GM04504 (cell line): ENCODE measurements around the gene CSNK2B.
A peak's percentile ranks its signal among the peaks of the same experiment; 100 is the strongest.

Experiments
- DNase-seq: peaks from one replicate; pipeline ENCODE4 v3.0.0-alpha.2; 2012; ENCODE audit warnings: low read depth

Gene CSNK2B

GRCh38 chr6:31636698-31637596 is 28.9 kb upstream of the CSNK2B start:
- DNase-seq = no peak

DNA sequence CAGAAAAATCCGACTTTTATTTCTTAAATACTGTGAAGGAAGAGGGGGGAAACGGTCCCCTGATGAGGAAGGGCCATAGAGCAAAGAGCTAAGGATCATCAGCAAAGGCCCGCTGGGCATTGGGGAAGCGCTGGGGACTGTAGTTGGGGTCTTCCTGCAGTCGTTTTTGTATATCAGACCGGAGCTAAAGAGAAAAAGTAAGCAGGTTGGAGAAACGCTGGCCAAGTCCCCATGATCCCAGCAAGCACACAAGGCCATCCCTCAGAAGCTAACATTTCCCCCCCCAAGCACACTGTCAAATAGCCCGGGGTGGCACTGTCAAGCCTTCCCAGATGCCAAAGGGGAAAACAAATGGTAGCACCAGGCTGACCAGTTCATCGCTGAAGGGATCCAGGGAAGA is 26.8 kb upstream of the CSNK2B start:
- no peak for DNase-seq

DNA sequence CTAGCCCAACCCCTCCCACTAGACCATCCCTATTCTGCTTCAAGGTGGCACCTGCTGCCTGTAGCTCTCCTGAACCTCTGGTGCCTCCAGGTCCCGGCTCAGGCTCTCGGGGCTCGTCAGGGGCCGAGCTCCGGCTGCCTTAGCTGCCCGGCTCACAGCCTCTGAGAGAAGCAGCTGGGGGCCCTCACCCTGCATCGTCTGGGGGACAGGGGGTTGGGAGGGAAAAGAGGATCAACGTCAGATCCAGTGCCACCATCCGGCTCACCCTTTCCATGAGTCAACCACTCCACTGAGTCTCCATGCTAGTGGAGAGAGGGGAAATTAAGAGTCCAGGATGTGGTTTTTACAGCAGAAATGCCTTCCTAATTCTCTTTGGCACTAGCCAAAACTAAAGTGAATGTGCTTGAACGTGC is 26.4 kb upstream of the CSNK2B start:
- DNase-seq = no peak

DNA sequence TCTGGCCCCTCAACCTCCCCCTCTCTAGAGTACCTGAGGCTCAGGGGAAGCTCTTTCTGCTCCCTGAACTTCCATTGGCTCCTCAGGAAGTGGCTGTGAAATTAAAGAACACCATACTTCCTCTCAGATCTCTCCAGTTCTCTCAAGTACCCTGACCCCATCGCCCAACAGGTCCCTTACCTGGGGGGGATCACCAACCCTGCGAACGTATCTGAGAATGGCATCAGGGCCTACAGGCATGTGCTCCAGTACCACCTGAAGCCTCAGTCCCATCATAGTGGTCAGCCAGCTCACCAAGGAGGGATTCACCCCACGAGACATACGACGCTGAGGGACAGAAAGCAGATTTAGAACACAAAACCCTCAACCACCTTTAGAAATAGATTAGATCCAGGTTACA is 25.3 kb upstream of the CSNK2B start:
- DNase-seq = no peak

DNA sequence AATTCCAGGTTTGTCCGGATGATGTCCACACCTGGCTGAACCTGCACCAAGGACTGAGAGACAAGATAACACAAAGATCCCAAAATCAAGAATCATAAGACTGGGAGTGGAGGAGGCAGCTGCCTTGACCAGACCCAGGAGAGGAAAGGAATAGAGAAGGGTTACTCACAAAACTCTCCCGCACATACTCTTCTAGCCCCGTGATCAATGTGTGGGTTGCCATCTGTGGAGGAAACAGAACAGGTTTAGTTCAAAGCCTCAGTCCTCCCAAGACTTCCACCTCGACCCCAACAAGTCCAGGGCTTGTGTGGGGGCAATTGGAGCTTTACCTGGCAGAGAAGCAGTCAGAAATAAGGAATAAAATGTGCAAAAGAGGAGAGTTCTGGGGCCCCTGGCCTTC is 24.5 kb upstream of the CSNK2B start:
- DNase-seq = no peak

DNA sequence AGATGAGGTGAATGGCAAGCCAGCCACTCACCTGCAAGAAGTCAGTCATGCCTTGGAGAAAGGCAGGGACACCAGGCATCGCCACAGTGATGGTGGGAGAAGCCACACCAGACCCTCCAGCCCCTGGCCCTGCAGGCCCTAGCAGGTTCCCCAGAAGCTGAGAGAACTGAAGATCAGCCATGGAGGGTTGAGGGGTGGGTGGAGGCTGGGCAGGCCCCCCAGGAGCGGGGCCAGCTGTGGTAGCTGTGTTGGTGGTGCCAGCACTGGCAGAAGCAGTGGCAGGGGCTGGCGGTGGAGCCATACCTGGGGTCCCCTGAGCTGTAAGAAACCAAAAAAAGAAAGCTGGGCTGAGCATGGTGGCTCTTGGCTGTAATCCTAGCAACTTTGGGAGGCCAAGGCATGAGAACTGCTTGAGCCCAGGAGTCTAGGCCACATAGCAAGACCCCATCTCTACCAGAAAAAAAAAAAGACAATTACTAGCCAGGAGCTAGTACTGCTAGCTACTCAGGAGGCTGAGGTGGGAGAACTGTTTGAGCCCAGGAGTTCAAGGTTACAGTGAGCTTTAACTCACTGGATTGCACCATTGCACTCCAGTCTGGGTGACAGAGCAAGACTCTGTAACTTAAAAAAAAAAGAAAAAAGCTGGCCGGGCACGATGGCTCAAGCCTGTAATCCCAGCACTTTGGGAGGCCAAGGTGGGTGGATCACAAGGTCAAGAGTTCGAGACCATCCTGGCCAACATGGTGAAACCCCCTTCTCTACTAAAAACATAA is 22.9 kb upstream of the CSNK2B start:
- DNase-seq = no peak

DNA sequence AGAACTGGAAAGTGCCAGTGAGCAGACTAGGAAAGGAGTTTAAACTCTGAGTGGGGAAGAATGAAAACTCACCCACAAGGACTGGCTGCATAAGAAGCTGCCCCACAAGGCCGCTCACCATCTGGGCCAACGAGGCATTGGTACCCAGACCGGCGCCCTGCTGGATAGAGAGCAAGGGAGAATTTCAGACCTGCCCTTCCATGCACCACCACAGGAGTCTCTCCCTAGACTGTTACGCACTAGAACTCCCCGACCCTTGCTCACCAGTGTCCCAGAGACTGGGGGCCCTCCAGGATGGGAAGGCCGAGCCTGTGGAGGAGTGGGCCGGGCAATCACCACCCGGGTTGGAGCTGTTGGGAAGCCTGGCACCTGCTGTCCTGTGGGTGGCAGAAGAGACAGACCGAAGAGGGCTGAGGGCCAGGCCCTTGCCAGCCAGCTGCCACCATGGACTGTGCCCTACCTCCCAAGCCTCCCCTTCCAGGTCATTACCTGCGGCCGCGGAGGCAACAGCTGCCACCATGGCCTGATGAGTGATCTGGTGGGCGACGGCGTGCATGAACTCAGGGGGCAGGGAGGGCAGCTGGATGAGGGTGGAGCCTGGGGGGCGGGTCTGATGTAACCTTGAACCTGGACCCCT is 21.9 kb upstream of the CSNK2B start:
- DNase-seq = no peak

DNA sequence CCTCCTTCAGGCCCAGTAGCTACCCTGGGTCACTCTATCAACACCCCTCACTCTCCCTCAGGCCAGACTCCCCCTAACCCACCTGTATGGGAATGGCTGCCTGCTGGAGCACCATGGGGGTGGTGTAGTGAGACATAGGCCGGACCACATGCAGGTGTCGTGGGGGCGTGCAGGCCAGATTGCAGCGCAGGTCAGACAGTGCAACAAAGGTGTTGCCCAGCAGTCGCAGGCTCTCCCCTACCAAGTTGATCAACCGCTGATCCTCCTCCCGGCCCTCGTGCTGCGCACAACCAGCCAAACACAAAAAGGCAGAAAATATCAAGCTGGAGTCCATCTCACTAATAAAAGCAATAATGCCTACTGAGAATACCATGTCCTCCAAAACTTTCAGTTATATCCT is 20.6 kb upstream of the CSNK2B start:
- no peak for DNase-seq

DNA sequence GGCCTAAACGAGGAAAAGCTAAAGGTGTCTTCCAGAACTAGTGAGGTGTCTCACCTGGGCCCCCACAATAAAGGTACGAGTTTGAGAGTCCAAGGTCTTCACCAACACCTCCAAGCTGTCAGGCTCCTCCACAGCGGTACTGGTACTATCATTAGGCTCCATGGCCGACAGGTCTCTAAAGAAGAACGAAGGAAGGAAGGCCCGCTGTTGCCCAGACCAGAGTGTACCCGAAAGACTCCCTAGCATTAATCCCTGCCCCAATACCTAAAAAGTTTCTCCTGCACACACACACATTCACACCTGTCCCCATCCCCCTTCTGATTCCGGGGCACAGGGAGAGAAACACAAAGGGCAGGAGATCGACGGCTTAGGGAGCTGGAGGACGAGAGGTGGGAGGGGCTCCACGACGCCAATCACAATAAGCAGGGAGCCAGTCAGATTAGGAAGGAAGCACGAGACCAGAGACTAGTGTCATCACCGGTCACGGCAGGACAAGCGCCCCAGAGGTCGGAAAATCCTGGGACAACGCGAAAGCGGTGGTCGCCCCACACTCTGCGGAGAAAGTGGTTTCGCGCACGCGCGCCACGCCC is 14.2 kb upstream of the CSNK2B start:
- peak; percentile 72 for DNase-seq

DNA sequence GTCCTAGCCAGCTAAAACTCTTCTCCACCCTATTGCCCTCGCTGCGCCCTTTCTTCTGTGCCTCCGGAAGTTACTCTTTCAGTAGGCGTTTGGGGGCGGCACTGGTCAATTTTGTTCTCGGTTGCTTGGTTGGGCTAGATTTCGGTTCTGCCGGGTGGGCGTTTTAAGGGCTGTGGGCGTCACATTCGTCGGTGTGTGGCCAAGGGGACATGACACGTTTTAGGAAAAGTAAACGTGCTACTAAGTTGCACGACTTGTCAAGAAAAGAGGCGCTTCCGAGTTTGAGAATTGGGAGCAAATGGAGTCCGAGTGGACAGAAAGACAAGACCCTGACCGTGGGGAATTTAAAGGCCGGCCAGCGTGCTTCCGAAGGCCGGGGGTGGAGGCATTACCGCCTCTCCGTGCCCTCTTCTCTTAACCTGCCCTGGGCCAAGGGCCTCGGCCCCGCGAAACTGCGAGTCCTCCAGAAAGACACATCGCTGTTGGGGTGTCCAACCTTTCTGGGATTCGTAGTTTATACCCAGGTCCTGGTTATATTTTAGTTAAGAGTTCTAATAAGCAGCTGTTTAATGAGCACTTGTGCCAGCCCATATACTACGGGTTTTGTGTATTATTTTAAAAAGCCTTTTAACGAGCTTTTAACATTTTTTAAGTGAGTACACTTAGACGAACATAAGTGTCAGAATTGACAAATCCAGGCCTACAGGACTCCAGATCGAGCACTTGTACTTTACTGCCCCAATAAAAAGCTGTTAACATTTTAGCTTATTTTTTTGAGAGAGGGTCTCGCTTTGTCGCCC is 12.8 kb upstream of the CSNK2B start:
- no peak for DNase-seq

DNA sequence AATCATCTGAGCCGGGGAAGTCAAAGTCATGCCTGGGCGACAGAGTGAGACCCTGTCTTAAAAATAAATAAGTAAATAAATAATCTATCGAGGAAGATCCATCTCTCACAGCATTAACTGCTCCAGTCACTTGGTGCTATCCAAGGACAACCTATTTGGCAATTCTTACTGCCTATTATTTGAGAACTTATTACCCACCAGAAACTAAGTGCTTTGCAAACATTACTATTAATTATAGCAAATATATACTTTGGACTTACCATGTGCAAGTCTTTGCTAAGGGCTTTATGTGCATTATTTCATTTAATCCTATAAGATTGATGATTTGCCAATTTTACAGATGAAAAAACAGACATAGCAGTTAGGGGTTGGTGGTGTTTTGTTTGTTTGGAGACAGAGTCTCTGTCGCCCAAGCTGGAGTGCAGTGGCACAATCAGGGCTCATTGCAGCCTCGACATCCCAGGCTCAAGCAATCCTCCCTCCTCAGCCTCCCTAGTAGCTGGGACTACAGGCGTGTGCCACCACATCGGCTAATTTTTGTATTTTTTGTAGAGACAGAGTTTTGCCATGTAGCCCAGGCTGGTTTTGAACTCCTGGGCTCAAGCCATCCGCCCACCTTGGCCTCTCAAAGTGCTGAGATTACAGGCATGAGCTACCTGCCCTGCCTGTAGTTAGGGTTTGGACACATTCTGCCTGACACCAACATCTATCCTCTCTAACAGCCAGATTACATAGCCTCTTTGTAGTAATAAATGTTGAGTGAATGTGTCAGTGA is 11.1 kb upstream of the CSNK2B start:
- DNase-seq = no peak

DNA sequence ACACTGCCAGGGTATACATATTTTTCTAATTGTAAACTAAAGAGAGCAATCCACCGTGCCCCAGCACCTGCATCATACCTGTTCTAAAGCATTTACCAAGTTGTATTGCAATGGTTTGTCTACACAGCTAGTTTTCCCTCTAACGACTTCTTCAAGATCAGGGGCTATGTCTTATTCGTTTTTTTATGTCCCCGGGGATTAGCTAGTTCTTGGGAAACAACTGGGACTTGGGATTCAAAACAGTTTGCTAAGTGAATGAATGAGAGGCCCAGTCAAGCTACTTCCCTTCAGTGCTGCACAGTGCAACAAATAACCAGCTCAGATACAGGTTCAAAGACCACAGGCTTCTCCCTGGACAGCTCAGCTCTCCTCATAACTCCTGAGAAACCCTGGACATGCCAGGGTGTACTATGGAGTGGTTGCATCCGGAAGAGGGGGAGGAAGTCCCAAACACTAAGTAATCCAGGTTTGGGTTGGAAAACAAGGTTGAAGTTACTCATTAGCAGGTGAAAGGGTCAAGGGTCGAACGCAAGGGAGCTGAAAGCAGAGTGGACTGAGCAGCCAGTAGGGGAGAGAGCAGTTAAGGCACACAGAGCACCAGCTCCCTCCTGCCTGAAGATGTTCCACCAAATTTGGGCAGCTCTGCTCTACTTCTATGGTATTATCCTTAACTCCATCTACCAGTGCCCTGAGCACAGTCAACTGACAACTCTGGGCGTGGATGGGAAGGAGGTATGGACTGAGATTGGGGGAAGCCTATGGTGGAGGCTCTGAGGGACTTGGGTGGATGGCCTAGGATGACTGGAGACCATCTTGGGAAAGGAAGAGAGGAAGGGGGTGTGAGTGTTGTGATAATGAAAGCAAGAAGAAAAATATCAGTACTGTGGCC is 10.3 kb upstream of the CSNK2B start, which contains the start of gene APOM:
APOM (plus strand) TSS at position 546 of the 889 bp plus-strand sequence; CDS start at position 619, 73 bp downstream.
- DNase-seq = no peak

- DNase-seq = no peak
Measured at GRCh38 chr6:31657406-31658157, 8.3 kb upstream of the CSNK2B start.

- DNase-seq = no peak
Measured at GRCh38 chr6:31658158-31658688, 7.7 kb upstream of the CSNK2B start.

DNA sequence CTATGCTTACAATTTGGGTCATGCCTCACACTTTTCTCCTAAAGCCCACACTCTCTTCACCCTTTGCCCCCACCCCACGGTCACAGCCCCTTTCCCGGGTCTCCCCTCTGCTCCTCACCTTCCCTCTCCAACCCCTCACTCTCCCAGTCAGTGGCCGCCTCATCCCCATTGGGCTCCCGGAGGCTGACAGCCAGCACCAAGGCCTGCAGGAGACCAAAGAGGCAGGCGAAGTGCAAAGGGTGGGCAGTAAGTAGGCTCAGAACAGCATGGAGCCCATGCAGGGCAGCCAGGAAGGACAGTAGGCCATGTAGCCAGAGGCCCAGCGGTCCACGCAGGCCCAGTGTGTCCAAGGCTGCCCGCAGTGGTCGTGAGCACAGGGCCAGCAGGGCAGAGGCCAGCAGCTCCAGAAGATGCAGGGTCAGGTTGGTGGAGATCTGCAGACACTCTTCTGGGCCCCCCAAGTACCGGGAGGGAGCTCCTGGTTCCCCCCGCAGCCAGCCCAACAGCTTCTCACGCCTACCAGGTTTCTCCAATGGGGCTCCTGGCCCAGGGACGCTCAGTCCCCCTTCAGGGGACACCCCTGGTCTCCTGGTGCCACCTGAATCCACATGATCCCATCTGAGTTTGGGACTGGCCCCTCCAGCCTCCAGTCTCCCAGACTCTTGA is 6.8 kb upstream of the CSNK2B start:
- DNase-seq = no peak

DNA sequence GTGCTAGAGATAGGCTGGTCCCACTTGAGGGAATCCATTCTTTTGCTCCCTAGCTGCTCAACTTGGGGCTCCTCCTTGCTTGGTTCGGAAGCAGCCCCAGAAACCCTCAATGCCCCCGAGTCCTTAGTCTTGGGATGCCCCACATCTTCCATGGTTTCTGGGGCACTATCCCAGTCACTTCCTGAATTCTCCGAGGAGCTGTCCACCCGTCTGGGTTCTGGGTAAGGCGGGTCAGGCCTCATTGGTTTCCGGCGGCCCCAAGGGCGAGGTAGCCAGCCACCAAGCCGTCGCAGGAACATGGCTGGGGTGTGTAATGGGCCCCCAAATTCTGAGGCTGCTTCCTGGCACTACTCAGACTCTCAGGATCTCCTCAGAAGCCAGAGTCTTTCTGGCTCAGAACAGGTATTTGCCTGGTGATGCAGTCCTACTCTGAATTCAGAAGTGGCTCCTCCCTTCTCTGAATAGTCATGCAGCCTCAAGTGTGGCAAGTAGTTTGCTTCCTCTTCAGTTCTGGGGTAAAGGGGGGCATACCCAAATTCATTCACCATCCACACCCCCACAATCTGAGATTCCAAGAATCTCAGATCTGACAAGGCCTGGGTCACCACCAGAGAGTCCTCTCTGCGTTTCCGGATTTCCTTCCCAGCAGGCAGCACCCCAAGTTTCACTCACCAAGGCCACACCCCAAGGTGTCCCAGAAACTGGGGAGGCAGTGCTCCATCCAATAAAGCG is 6.1 kb upstream of the CSNK2B start:
- no peak for DNase-seq
